Measurements from ENCODE around the gene VTI1A.
"Not testable (repeated sequence)": the region's sequence is repeated elsewhere in the genome, so short reads cannot be mapped to it uniquely, and the experiment has no call there.

Gene VTI1A

DNA sequence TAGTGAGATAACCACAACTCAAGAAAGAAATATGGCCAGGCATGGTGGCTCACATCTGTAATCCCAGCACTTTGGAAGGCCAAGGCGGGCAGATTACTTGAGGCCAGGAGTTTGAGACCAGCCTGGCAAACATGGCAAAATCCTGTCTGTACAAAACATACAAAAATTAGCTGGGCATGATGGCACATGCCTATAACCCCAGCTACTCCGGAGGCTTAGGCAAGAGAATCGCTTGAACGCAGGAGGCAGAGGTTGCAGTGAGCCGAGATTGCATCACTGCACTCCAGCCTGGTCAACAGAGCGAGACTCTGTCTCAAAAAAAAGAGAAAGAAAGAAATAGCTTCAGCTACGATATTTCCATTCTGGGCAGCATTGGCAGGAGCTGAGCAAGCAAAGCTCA lies 143.8 kb downstream of the VTI1A start:
- not testable (repeated sequence) for DNase-seq

- no peak for DNase-seq
Measured at GRCh38 chr10:112593023-112593422, 146.0 kb downstream of the VTI1A start.

- DNase-seq = no peak
Measured at GRCh38 chr10:112601214-112602090, 154.4 kb downstream of the VTI1A start.

GRCh38 chr10:112603062-112603461 lies 156.0 kb downstream of the VTI1A start:
- no peak for DNase-seq

- no peak for DNase-seq
Measured at GRCh38 chr10:112605063-112605462, 158.0 kb downstream of the VTI1A start.

- no peak for DNase-seq
Measured at GRCh38 chr10:112607506-112607905, 160.5 kb downstream of the VTI1A start.

GRCh38 chr10:112613620-112614019 lies 166.6 kb downstream of the VTI1A start:
- no peak for DNase-seq

DNA sequence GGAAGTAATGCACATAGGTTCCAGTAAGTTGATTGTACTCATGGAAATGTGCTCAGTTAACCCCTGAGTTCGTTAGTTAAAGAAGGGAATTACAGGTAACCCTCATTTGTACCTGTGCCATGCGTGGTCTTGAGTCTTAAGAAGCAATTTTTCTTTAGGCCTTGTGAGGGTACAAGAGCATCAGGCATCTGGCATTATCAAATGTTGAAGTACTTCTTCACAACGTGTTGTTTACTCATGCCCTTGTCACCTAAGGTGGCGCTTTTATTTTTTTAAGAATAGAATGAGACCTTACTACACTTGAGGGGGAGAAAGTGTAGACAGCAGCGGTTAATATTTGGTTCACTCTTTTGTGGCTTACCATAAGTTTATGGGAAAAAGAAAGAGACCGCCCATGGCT lies 167.1 kb downstream of the VTI1A start:
- no peak for DNase-seq

DNA sequence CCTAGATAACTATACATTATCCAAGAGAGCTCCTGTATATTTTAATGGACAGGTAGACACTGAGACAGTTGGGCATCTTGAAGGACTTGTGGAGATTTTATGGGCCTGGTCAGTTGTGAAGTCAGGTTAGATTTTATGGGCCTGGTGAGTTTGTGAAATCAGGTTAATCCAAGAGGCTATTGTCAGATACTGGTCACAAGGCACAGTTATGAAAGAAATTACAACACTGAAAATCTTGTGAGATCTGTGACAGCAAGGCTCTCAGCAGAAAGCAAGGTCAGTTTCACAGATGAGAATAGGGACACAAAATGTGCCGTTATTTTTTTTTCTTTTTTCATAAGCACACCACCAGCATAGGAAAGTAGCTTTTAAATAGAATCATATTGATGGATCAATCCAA lies 167.6 kb downstream of the VTI1A start:
- no peak for DNase-seq

DNA sequence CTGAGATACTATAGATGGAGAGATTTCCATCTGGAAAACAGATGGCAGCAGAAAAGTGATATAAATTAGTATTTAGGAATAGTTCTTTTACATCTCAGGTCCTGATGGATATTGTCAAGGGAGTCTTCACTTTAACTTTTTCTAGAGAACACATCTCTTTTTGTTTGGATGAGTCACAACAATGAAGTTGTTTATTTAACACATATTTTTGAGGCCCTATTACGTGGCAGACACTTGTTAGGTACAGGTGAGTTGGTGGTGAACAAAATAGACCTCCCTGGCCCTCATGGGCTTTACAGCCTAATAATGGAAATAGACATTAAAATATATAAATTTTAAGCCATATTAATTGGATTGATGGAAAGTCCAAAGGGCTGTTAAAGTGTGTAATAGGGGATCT lies 168.3 kb downstream of the VTI1A start:
- no peak for DNase-seq

- no peak for DNase-seq
Measured at GRCh38 chr10:112616647-112617046, 169.6 kb downstream of the VTI1A start.

DNA sequence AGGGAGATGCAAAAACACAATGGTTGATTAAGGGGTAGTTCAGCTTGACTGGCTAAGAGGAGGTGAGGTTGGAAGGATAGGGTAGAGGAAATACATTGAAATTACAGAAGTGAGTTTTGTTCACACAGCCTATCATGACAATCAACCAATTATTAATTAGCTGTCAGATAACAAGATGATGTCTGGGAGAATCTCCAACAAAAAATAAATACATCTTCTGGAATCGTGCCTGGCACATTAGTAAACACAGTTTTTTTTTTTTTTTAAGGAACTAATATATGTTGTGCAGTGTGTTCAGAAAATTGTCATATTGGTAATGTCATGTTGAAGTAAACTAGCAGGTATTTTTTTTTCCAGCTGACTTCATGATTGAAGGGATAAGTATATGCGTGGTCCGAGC lies 171.8 kb downstream of the VTI1A start:
- DNase-seq = no peak

DNA sequence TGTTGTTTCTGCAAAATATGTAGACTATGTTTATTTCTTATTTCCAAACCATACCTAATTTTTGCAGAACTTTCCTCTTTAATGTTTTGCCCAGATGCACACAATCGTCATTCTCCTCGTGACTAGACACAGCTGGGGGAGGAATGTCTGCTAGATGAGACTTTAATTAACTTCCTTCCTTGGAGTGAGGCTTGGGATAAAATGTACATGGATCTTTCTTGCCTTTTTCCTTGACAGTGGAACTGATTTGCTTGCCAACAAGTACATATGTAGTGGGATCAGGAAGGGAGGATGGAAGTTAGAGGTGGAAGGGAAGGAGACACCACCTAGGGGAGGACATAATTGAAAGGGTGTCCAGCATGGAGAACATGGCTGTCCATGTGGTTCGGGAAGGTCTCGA lies 172.5 kb downstream of the VTI1A start:
- no peak for DNase-seq

DNA sequence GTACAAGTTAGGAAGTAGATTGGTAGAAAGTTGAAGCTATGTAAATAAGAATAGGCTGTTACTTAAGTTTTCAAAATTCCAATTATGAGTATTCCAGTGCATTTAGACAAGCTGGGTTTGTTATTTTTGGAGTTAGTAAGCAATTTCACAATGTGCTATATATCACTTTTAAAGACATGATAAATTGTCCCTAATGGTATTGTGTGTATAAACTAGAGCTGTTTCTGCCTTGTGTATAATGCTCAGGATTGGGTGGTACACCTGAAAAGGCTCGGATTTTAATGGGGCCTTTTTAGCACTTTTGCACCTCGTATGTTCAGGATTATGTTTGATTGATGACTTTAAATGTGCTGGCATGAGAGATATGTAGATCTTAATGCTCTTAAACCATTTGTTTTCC lies 175.8 kb downstream of the VTI1A start:
- no peak for DNase-seq

DNA sequence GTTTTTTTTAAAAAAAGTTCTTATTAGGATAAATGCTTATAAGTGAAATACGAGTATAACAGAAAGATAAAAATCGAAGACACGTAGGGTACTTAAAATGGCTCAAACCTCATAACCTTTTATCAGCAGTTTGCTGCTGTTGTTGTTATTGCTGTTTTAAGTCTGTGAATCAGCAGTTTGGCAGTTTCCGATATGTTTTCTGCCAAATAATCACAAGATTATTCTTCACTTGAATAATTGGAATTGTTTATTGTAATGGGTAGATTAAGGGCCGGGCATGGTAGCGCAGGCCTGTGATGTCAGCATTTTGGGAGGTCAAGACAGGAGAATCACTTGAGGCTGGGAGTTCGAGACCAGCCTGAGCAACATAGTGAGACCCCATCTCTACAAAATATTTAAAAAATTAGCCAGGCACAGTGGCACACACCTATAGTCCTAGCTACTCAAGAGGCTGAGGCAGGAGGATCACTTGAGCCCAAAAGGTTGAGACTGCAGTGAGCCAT lies 177.6 kb downstream of the VTI1A start:
- no peak for DNase-seq

GRCh38 chr10:112628951-112629609 lies 182.1 kb downstream of the VTI1A start:
- DNase-seq = no peak

DNA sequence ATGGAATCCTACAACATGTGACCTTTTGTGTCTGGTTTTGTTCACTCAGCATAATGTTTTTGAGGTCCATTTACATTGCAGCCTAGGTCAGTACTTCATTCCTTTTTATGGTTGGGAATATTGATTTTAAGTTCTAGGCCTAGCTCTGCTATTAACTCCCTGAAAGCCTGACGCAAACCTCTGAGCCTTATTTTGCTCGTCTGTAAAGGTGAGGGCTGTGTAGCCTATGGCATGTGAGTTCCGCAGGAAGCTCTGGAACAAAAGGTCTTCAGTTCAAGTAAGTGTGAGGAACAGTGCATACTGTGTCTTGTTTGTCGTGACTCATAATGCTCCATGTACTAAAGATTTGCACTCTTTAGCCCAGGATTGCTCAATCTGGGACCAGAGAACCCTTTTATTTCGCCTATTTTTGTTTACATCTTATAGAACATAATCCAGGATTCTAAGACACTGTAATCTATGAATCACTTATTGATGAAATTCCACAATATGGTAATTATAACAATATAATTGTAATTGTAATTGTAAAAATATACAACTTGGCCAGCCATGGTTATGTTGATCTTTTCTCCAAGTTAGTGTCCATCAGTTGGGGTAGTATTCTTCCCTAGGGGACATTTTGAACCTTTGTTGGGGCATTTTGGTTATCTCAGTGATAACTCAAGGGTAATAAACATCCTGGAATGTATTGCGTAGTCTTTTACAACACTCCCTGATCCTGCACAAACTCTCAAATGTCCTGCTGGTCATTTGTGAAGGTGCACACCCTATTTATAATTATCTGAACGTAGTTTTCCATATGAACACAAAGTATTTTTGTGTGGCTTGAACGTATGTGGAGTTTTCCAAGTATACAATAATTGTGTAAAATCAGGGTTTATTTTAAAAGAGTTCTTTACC lies 184.7 kb downstream of the VTI1A start:
- no peak for DNase-seq

GRCh38 chr10:112634096-112634830 lies 187.2 kb downstream of the VTI1A start:
- no peak for DNase-seq

- DNase-seq = no peak
Measured at GRCh38 chr10:112637901-112638300, 190.9 kb downstream of the VTI1A start.

DNA sequence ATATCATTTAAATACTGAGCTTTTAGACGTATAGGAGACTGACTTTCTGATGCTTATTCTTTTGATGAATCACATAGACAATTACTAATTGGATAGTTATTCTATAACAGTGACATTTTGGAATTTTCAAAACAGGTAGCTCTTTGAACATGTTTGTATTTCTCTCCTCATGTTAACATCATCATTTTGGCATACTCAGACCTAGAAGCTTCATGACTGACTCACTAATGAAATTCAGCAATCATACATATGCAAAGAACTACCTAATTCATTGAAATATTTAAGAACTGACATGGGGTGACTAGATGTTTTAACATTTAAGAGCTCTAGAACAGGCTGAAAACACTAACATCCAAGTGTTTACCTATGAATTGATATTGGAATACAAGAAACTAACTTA lies 192.3 kb downstream of the VTI1A start:
- DNase-seq = no peak

DNA sequence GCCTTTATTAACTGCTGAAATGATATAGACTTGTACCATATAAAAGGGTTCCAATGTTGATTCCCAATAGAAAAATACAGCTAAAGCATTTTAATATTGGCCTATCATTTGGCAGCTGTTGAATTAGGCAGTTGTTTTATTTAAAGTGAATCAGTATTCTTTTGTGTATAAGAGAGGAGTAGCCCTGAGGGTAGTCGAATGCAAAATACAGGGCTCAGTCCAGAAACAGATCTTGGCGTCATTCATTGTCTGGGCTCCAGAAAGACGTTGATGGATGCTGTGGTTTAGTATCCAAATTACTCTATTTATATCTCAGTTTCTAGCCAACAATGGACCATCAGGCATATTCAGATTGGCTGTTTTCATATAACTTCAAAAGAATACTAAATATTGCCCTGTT lies 193.6 kb downstream of the VTI1A start:
- no peak for DNase-seq

- DNase-seq = no peak
Measured at GRCh38 chr10:112643600-112644264, 196.7 kb downstream of the VTI1A start.

Measured in activated gamma-delta T cell treated with Interleukin-2 at 50 U/mL for 16 hours (primary cell).